Activated CD8-positive, alpha-beta memory T cell treated with anti-CD3 and anti-CD28 coated beads for 36 hours (primary cell): ENCODE data around the gene SV2B. TPM values are rescaled to one million over a fixed set of nuclear protein-coding genes. Genes with fewer than 3 reads are reported as not detected.

Source experiments
- CTCF ChIA-PET: fragments of 350-600 bp; sonication (Branson Sonifier 250); formaldehyde crosslinking; loops from one replicate; lab custom pipeline; 2021; ENCODE audit warnings: antibody characterized with exemption; lab: Charles Lee
- POLR2A ChIA-PET: fragments of 350-600 bp; sonication (Branson Sonifier 250); formaldehyde crosslinking; loops from one replicate; lab custom pipeline; 2021; ENCODE audit warnings: antibody characterized with exemption; lab: Charles Lee
- total RNA-seq, 2 experiments: library from RNA; stranded (reverse); gene quantifications; one replicate each; pipeline ENCODE4 v1.2.3, GENCODE V29; 2021

SV2B gene
- total RNA-seq, 2 experiments from 2014 or later: 0.04 TPM

GRCh38 chr15:91132079-91132478 lies 32.0 kb downstream of the SV2B start:
- ChIA-PET POLR2A (no interaction called here), CTCF (no interaction called here)

- CTCF ChIA-PET: interaction anchor here (1.0 kb wide), 1 partner anchor 84 kb away, joined by 3 read pairs; no protein-coding TSS in a partner anchor
These were observed 33.5 kb downstream of the SV2B start for GRCh38 chr15:91133511-91133910.

GRCh38 chr15:91135201-91136130 lies 35.4 kb downstream of the SV2B start:
- ChIA-PET POLR2A (no interaction called here), CTCF (no interaction called here)

More at GRCh38 chr15:91133511-91133910, 33.5 kb downstream of the SV2B start:
- POLR2A ChIA-PET: no interaction called here

- ChIA-PET POLR2A (no interaction called here), CTCF (no interaction called here)
These were observed 36.4 kb downstream of the SV2B start for GRCh38 chr15:91136386-91136923.

GRCh38 chr15:91140601-91141000 lies 40.5 kb downstream of the SV2B start:
- ChIA-PET CTCF (no interaction called here), POLR2A (no interaction called here)

GRCh38 chr15:91141097-91141496 lies 41.0 kb downstream of the SV2B start:
- CTCF ChIA-PET: interaction anchor here (0.7 kb wide), 1 partner anchor 1150 kb away, joined by 4 read pairs; no protein-coding TSS in a partner anchor
- POLR2A ChIA-PET: no interaction called here

- ChIA-PET POLR2A (no interaction called here), CTCF (no interaction called here)
These were observed 42.2 kb downstream of the SV2B start for GRCh38 chr15:91142106-91142744.

- CTCF ChIA-PET: no interaction called here
These were observed 42.9 kb downstream of the SV2B start for GRCh38 chr15:91142946-91143345.

GRCh38 chr15:91146728-91147127 lies 46.7 kb downstream of the SV2B start:
- POLR2A ChIA-PET: no interaction called here

More at GRCh38 chr15:91142946-91143345, 42.9 kb downstream of the SV2B start:
- POLR2A ChIA-PET: no interaction called here

GRCh38 chr15:91148243-91148642 lies 48.2 kb downstream of the SV2B start:
- ChIA-PET CTCF (no interaction called here), POLR2A (no interaction called here)

More at GRCh38 chr15:91146728-91147127, 46.7 kb downstream of the SV2B start:
- CTCF ChIA-PET: no interaction called here

- ChIA-PET CTCF (no interaction called here), POLR2A (no interaction called here)
These were observed 50.6 kb downstream of the SV2B start for GRCh38 chr15:91150502-91151160.

- ChIA-PET POLR2A (no interaction called here), CTCF (no interaction called here)
These were observed 51.9 kb downstream of the SV2B start for GRCh38 chr15:91151781-91152563.

GRCh38 chr15:91152896-91153581 lies 53.0 kb downstream of the SV2B start:
- ChIA-PET CTCF (no interaction called here), POLR2A (no interaction called here)

GRCh38 chr15:91153954-91154353 lies 53.9 kb downstream of the SV2B start:
- ChIA-PET POLR2A (no interaction called here), CTCF (no interaction called here)

GRCh38 chr15:91156175-91156726 lies 56.2 kb downstream of the SV2B start:
- CTCF ChIA-PET: no interaction called here
- POLR2A ChIA-PET: no interaction called here

- ChIA-PET CTCF (no interaction called here), POLR2A (no interaction called here)
These were observed 58.6 kb downstream of the SV2B start for GRCh38 chr15:91158415-91159394.

GRCh38 chr15:91165850-91166249 lies 65.8 kb downstream of the SV2B start:
- ChIA-PET POLR2A (no interaction called here), CTCF (no interaction called here)
